ENCODE data around the gene ZIM2. TPM values are rescaled to one million over a fixed set of nuclear protein-coding genes. Genes with fewer than 3 reads are reported as not detected.

Gene ZIM2
- total RNA-seq, 2 donors from 2014 or later: not detected

DNA sequence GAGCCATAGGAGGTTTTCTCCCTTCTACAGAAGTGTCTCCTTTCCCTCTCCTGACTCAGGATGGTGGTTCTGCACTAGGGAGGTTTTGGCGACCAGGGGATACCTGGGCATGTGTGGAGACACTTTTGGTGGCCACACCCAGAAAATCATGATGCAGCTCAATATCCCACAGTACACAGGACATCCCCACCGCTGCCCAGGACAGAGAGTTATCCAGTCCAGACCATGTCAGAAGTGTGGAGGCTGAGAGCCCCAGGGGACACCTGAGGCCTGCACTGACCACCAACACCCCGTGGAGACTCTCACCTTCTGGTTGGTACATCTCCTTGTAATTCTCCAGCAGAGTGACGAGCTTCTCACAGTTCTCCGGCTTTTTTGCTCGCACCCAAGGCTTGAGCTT lies 16.6 kb downstream of the ZIM2 start:
- no peaks in the 10 kb centered on the region for H3K36me3 ChIP-seq
- intact Hi-C loops (cut with DNase I): no loop called here
- TF ChIP-seq, protein P1, sequence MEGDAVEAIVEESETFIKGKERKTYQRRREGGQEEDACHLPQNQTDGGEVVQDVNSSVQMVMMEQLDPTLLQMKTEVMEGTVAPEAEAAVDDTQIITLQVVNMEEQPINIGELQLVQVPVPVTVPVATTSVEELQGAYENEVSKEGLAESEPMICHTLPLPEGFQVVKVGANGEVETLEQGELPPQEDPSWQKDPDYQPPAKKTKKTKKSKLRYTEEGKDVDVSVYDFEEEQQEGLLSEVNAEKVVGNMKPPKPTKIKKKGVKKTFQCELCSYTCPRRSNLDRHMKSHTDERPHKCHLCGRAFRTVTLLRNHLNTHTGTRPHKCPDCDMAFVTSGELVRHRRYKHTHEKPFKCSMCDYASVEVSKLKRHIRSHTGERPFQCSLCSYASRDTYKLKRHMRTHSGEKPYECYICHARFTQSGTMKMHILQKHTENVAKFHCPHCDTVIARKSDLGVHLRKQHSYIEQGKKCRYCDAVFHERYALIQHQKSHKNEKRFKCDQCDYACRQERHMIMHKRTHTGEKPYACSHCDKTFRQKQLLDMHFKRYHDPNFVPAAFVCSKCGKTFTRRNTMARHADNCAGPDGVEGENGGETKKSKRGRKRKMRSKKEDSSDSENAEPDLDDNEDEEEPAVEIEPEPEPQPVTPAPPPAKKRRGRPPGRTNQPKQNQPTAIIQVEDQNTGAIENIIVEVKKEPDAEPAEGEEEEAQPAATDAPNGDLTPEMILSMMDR (IDR thresholded peaks at IDR 0.05): no peak
- no peak overlapping the region for H3K9ac ChIP-seq (ENCODE audit: low read depth in 2 of 2, low read length in 2 of 2)
- H3K27ac ChIP-seq: no peak overlapping the region
- no peaks in the 10 kb centered on the region for H3K4me1 ChIP-seq
- H3K27me3 ChIP-seq: no peaks in the 10 kb centered on the region
- H3K9me3 ChIP-seq: no peaks in the 10 kb centered on the region
- no peak for DNase-seq
- H3K4me3 ChIP-seq: no peak overlapping the region

DNA sequence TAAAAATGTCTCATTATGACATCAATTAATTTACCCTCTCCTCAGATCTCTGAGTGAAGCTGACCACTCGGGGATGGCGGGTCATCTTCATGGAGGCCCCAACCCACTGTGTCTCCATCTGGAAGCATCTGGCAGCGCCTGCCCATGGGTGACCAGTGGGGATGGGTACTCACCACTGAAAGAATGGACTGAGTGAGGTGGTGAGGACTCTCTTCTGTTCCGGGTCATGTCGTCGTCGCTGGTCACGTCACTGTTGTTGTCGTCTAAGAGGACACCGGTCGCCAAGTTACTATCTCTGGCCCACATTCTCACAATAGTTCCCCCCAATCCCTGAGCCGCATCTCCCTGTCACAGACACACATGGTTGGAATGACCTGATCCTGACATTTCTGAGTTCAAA lies 17.1 kb downstream of the ZIM2 start:
- Histone ChIP-seq H3K27ac (no peak overlapping the region), H3K9ac (ENCODE audit: low read depth in 2 of 2, low read length in 2 of 2) (no peak overlapping the region), H3K4me3 (no peak overlapping the region), H3K36me3 (no peaks in the 10 kb centered on the region), H3K27me3 (no peaks in the 10 kb centered on the region), H3K9me3 (no peaks in the 10 kb centered on the region), H3K4me1 (no peaks in the 10 kb centered on the region)
- DNase-seq: no peak
- TF ChIP-seq, protein P1 (IDR thresholded peaks at IDR 0.05): no peak
- intact Hi-C loops (cut with DNase I): no loop called here

DNA sequence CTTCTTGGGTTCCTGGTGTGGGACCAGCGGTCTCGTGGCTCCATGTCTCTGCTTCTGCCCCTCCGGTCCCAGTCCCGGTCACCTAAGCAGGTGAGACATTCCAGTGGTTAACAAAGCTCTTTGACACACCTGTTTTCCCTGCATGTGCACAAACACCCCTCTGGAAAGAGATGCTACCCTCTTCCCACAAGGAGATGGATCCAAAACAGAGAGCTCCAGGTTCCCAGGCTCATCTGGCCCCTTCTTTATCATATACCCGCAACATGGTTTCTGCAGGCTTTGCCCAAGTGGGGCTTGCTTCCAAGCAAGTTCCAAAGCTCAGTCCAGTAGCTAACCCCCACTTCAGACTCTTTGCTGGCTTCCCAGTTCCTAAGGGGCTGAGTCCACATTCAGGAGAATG lies 17.8 kb downstream of the ZIM2 start:
- Histone ChIP-seq H3K27ac (no peak overlapping the region), H3K27me3 (no peaks in the 10 kb centered on the region), H3K9ac (ENCODE audit: low read depth in 2 of 2, low read length in 2 of 2) (no peak overlapping the region), H3K4me1 (no peaks in the 10 kb centered on the region), H3K4me3 (no peak overlapping the region), H3K9me3 (no peaks in the 10 kb centered on the region), H3K36me3 (no peaks in the 10 kb centered on the region)
- TF ChIP-seq, protein P1 (IDR thresholded peaks at IDR 0.05): no peak
- no peak for DNase-seq
- intact Hi-C loops (cut with DNase I): no loop called here

DNA sequence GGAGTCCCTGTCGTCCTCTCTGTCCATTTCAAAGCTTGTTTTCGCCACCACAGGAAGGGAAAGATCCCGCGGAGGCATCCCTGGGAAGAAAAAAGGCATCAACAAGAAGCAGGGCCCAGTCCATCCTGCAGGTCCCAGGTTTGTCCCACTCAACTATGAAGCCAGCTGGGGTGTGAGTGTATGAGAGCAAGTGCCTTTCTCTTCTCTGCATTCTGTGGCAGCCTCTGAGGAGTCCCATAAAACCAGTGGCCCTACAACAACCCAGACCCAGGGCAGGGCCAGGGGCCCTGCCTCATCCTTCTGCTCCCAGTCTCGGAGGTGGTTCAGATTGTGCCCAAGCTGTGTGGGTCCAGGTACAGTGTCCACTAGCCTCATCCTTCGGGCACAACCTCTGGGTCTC lies 18.9 kb downstream of the ZIM2 start:
- DNase-seq: no peak
- Histone ChIP-seq H3K4me3 (no peak overlapping the region), H3K9me3 (no peaks in the 10 kb centered on the region), H3K9ac (ENCODE audit: low read depth in 2 of 2, low read length in 2 of 2) (no peak overlapping the region), H3K36me3 (no peaks in the 10 kb centered on the region), H3K27ac (no peak overlapping the region), H3K27me3 (no peaks in the 10 kb centered on the region), H3K4me1 (no peaks in the 10 kb centered on the region)
- TF ChIP-seq, protein P1 (IDR thresholded peaks at IDR 0.05): no peak
- intact Hi-C loops (cut with DNase I): no loop called here

DNA sequence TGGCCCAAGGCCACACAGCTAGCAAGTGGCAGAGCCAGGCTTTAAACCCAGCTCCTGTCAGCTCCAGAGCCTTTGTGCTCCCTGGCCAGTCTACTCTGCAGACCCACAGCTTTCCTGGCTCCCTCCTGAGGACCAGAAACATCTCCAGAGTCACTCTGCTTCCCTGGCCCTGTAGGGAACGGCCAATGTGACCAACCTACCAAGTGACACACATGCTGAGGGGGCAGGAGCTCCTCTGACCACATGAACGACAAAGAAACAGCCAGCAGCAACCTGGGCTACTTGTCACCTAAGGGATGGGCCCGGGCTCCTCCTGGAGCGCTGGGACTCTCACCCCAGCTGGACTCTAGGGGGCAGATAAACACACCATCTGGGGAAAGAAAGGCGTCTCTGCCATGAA lies 19.3 kb downstream of the ZIM2 start:
- no peak for DNase-seq
- no peaks in the 10 kb centered on the region for H3K9me3 ChIP-seq
- H3K4me3 ChIP-seq: no peak overlapping the region
- no peaks in the 10 kb centered on the region for H3K36me3 ChIP-seq
- intact Hi-C loops (cut with DNase I): no loop called here
- H3K27me3 ChIP-seq: no peaks in the 10 kb centered on the region
- H3K4me1 ChIP-seq: no peaks in the 10 kb centered on the region
- H3K27ac ChIP-seq: no peak overlapping the region
- TF ChIP-seq, protein P1 (IDR thresholded peaks at IDR 0.05): no peak
- H3K9ac ChIP-seq (ENCODE audit: low read depth in 2 of 2, low read length in 2 of 2): no peak overlapping the region

DNA sequence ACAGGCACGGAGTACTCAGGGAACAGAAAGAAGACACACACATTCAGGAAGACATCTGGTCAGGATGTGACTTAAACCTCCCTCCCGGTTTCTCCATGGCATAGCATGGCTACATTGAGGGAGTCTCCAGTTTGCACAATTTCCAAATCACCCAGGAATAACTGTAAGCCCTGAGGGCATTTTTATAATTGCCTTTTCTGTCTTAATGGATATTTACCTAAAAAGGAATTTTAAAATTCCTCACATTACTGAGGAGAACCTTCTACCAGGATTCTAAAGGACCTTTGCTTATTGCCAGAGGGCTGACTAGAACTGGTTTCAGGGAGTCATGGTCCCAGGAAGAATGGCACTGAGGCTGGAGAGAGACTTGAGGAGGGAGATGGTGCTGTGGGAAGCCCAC lies 21.4 kb downstream of the ZIM2 start:
- H3K27ac ChIP-seq: no peak overlapping the region

More for the DNA sequence above, 21.4 kb downstream of the ZIM2 start:
- no peak for DNase-seq
- H3K4me1 ChIP-seq: no peaks in the 10 kb centered on the region
- H3K27me3 ChIP-seq: no peaks in the 10 kb centered on the region
- H3K9ac ChIP-seq (ENCODE audit: low read depth in 2 of 2, low read length in 2 of 2): no peak overlapping the region
- TF ChIP-seq, protein P1 (IDR thresholded peaks at IDR 0.05): no peak
- intact Hi-C loops (cut with DNase I): no loop called here
- no peaks in the 10 kb centered on the region for H3K36me3 ChIP-seq
- no peak overlapping the region for H3K4me3 ChIP-seq
- H3K9me3 ChIP-seq: no peaks in the 10 kb centered on the region

All from colonic mucosa (tissue), 4 donors.